HepG2 (cell line): Measurements from ENCODE around the gene MAP7D3. TPM values are rescaled to one million over a fixed set of nuclear protein-coding genes. Genes with fewer than 3 reads are reported as not detected.

Experiments
- ATAC-seq: fragments of 200-7000 bp; cut with Tn5 transposase; 3 replicates; pipeline ENCODE4 v1.9.1; 2020; ENCODE audit warnings: mild to moderate bottlenecking, moderate library complexity
- BruUV-seq: library from RNA; stranded (reverse); fragments of 400-500 nt; replicated peaks from 2 replicates; lab custom pipeline; 2021; lab: Mats Ljungman, UMichigan
- CTCF ChIA-PET: fragments of 300-600 bp; formaldehyde crosslinking; extraction: SDS; loops from one replicate; lab custom pipeline; 2021; ENCODE audit warnings: low total read pairs, inconsistent platforms, low intra/inter-chr PET ratio; lab: Yijun Ruan, JAX
- POLR2A ChIA-PET: fragments of 350-600 bp; sonication (Branson Sonifier 250); formaldehyde crosslinking; loops from one replicate; lab custom pipeline; 2020; ENCODE audit warnings: antibody characterized with exemption, inconsistent platforms; lab: Yijun Ruan, JAX
- DNase-seq: peaks from one replicate; pipeline ENCODE4 v3.0.0-alpha.2; 2015; ENCODE audit warnings: low spot score
- FAIRE-seq: peaks from 3 replicates; lab custom pipeline; 2011; peaks lifted over from hg19 to GRCh38; lab: Jason Lieb, UNC
- H2AFZ ChIP-seq: one replicate; pipeline ENCODE4 v1.6.1; 2011; ENCODE audit warnings: low read length, inconsistent platforms
- H3K27ac ChIP-seq: fragments of 300-600 bp; 3 replicates; pipeline ENCODE4 v1.8.0; 2011; ENCODE audit warnings: mixed run types, mild to moderate bottlenecking, mixed read lengths, low read length, inconsistent platforms; ENCODE audit not compliant: insufficient read depth; ENCODE audit errors: extremely low read length
- H3K27me3 ChIP-seq, 2 experiments: fragments of 200-600 bp in 1 of 2; 2 replicates in 1 of 2; 3 replicates in 1 of 2; pipeline versions ENCODE4 v1.6.0 to v1.8.0; 2011; ENCODE audit warnings: low read length in 2 of 2, mild to moderate bottlenecking in 2 of 2, moderate library complexity in 2 of 2, inconsistent platforms in 1 of 2; ENCODE audit not compliant: insufficient read depth in 2 of 2, control insufficient read depth in 1 of 2
- H3K36me3 ChIP-seq, 2 experiments: fragments of 200-600 bp in 1 of 2; replicated peaks in 1 of 2; 2 replicates in 1 of 2; 3 replicates in 1 of 2; pipeline versions ENCODE4 v1.5.1 to v1.8.0; 2011; ENCODE audit warnings: low read length in 2 of 2, inconsistent platforms in 1 of 2; ENCODE audit not compliant: insufficient read depth in 2 of 2, control insufficient read depth in 1 of 2
- H3K4me1 ChIP-seq: 2 replicates; pipeline ENCODE4 v1.5.1; 2012; ENCODE audit warnings: low read length, inconsistent platforms; ENCODE audit not compliant: insufficient read depth
- H3K4me2 ChIP-seq: 2 replicates; pipeline ENCODE4 v1.6.0; 2011; ENCODE audit warnings: low read depth, low read length, inconsistent platforms
- H3K4me3 ChIP-seq, 3 experiments: fragments of 200-600 bp in 1 of 3; sonication (generic), shearing (Covaris generic) in 1 of 3; replicated peaks in 1 of 3; 2 replicates each; pipeline ENCODE4 v1.5.1; 2011 to 2016; ENCODE audit warnings: low read length in 3 of 3, inconsistent platforms in 2 of 3, low read depth in 2 of 3, mild to moderate bottlenecking in 2 of 3, control low read depth in 1 of 3, mixed read lengths in 1 of 3; ENCODE audit not compliant: insufficient read depth in 1 of 3
- H3K79me2 ChIP-seq: one replicate; pipeline ENCODE4 v1.6.1; 2011; ENCODE audit warnings: low read length, inconsistent platforms; ENCODE audit not compliant: insufficient read depth
- H3K9ac ChIP-seq: 2 replicates; pipeline ENCODE4 v1.6.0; 2011; ENCODE audit warnings: mild to moderate bottlenecking, low read depth, low read length, inconsistent platforms; ENCODE audit not compliant: insufficient read depth
- H3K9me3 ChIP-seq: 2 replicates; pipeline ENCODE4 v1.5.1; 2012; ENCODE audit warnings: mild to moderate bottlenecking, low read length
- H4K20me1 ChIP-seq: 2 replicates; pipeline ENCODE4 v1.6.0; 2011; ENCODE audit warnings: inconsistent platforms, mild to moderate bottlenecking, low read length, moderate library complexity; ENCODE audit not compliant: insufficient read depth
- HNRNPUL1 ChIP-seq: fragments of 200-400 bp; formaldehyde crosslinking; IDR thresholded peaks from 2 replicates; pipeline ENCODE4 v1.6.1; 2017; ENCODE audit warnings: low read depth, mild to moderate bottlenecking, low read length, moderate library complexity
- RARG ChIP-seq: sonication (generic); formaldehyde crosslinking; IDR thresholded peaks from 2 replicates; pipeline ENCODE4 v1.4.0; 2020; ENCODE audit warnings: low read depth, mild to moderate bottlenecking, missing genetic modification reagents
- SMARCE1 ChIP-seq: fragments of 450-650 bp; IDR thresholded peaks from 2 replicates; pipeline ENCODE4 v1.6.1; 2017; ENCODE audit warnings: borderline replicate concordance
- STAT5B ChIP-seq: sonication (generic); formaldehyde crosslinking; IDR thresholded peaks from 2 replicates; pipeline ENCODE4 v1.4.0; 2020; ENCODE audit warnings: missing genetic modification reagents
- ZNF232 ChIP-seq: sonication (generic); formaldehyde crosslinking; IDR thresholded peaks from 2 replicates; pipeline ENCODE4 v1.4.0; 2020; ENCODE audit warnings: missing genetic modification reagents, borderline replicate concordance
- ZNF740 ChIP-seq: sonication (generic); formaldehyde crosslinking; IDR thresholded peaks from 2 replicates; pipeline ENCODE4 v1.4.0; 2020; ENCODE audit warnings: missing genetic modification reagents
- WGBS: methylation state at CpG from one replicate; pipeline ENCODE4 v1.1.6; 2017; ENCODE audit warnings: low lambda C conversion rate; 5-methylcytosine and 5-hydroxymethylcytosine counted together
- in situ Hi-C: cut with HindIII; loops from 2 replicates; pipeline ENCODE4 v1.10.0; 2017; ENCODE audit warnings: low pct_unique_long_range_greater_than_20kb; ENCODE audit not compliant: extremely low pct_ligation_motif_present
- intact Hi-C: fragments of 100-400 bp; cut with micrococcal nuclease; formaldehyde crosslinking; loops from one replicate; pipeline ENCODE4 v1.10.0; 2022; ENCODE audit not compliant: unreplicated experiment
- polyA plus RNA-seq, 8 experiments: library from polyadenylated mRNA; depleted of rRNA in 3 of 8; stranded (reverse) in 7 of 8; unstranded in 1 of 8; fragments of >200 nt; fragmentation: Illumina TruSeq in 4 of 8; extraction: Trizol in 4 of 8; gene quantifications; 2 replicates each; pipeline versions ENCODE4 v1.2.1 to v1.2.3, GENCODE V29; 2011 to 2016; ENCODE audit warnings: low read depth in 4 of 8, missing spikeins in 1 of 8, mixed read lengths in 1 of 8; ENCODE audit not compliant: insufficient read depth in 1 of 8
- total RNA-seq, 5 experiments: library from RNA; depleted of rRNA; stranded (reverse); fragments of >200 nt; fragmentation: Illumina TruSeq; extraction: Trizol; gene quantifications; 2 replicates each; pipeline ENCODE4 v1.2.3, GENCODE V29; 2016; ENCODE audit warnings: low read depth in 1 of 5

MAP7D3 gene
- total and polyA plus RNA-seq, 2 of the 13 experiments (the other 11 are each of a cell fraction or from before 2014, with no cell fraction given) = not detected

- H3K4me2 ChIP-seq = no peak overlapping the region
- ChIA-PET CTCF (no interaction called here), POLR2A (no interaction called here)
- 9% methylated on average over 5 of the region's 7 CpGs for WGBS
- DNase-seq (no peak), FAIRE-seq (no peak), ATAC-seq (no peak)
- no peaks in the 10 kb centered on the region for H3K9me3 ChIP-seq
- TF ChIP-seq ZNF232 (CRISPR knock-in tag) (no peak), SMARCE1 (no peak)
- no peaks in the 10 kb centered on the region for H4K20me1 ChIP-seq
- no peaks in the 10 kb centered on the region for H3K79me2 ChIP-seq
- no peaks in the 10 kb centered on the region for H3K4me1 ChIP-seq
- no peak overlapping the region for H3K27ac ChIP-seq
- no TSS peak for BruUV-seq
- intact Hi-C loops (no loop called here), in situ Hi-C loops (no loop called here)
- no peak overlapping the region for H2AFZ ChIP-seq
- no peak overlapping the region for H3K4me3 ChIP-seq
- H3K9ac ChIP-seq = no peak overlapping the region
- no peaks in the 10 kb centered on the region for H3K27me3 ChIP-seq
- no peaks in the 10 kb centered on the region for H3K36me3 ChIP-seq
These were observed 10.1 kb upstream of the MAP7D3 start for GRCh38 chrX:136261321-136261720.

GRCh38 chrX:136260776-136261175, 9.6 kb upstream of the MAP7D3 start:
- H3K27ac ChIP-seq = no peak overlapping the region
- no peak overlapping the region for H3K4me3 ChIP-seq
- H3K4me1 ChIP-seq = no peaks in the 10 kb centered on the region
- ChIA-PET CTCF (no interaction called here), POLR2A (no interaction called here)
- intact Hi-C loops = no loop called here
- no peak for DNase-seq
- H3K9me3 ChIP-seq = no peaks in the 10 kb centered on the region
- in situ Hi-C loops = no loop called here
- no peaks in the 10 kb centered on the region for H4K20me1 ChIP-seq
- no peak for FAIRE-seq
- no peak overlapping the region for H3K9ac ChIP-seq
- no peak for ATAC-seq
- no peaks in the 10 kb centered on the region for H3K36me3 ChIP-seq
- TF ChIP-seq RARG (CRISPR knock-in tag) (no peak), STAT5B (CRISPR knock-in tag) (no peak), ZNF740 (CRISPR knock-in tag) (no peak), HNRNPUL1 (no peak)
- no peak overlapping the region for H2AFZ ChIP-seq
- no peak overlapping the region for H3K4me2 ChIP-seq
- no peaks in the 10 kb centered on the region for H3K79me2 ChIP-seq
- H3K27me3 ChIP-seq = no peaks in the 10 kb centered on the region
- no TSS peak for BruUV-seq
